MM.1S (cell line): ENCODE measurements around the gene OSCP1.

Experiments used
- EZH2 ChIP-seq: fragments of 300-600 bp; sonication (generic); optimal IDR thresholded peaks from 2 replicates; pipeline ENCODE3; 2017; ENCODE audit warnings: low read depth, mild to moderate bottlenecking, antibody characterized with exemption, low read length, mixed read lengths
- TF ChIP-seq, protein P1 (sequence below): fragments of 300-600 bp; sonication (generic); IDR thresholded peaks from 2 replicates; pipeline ENCODE4 v1.5.1; 2016; ENCODE audit warnings: antibody characterized with exemption, low read length, mixed read lengths

DNA sequence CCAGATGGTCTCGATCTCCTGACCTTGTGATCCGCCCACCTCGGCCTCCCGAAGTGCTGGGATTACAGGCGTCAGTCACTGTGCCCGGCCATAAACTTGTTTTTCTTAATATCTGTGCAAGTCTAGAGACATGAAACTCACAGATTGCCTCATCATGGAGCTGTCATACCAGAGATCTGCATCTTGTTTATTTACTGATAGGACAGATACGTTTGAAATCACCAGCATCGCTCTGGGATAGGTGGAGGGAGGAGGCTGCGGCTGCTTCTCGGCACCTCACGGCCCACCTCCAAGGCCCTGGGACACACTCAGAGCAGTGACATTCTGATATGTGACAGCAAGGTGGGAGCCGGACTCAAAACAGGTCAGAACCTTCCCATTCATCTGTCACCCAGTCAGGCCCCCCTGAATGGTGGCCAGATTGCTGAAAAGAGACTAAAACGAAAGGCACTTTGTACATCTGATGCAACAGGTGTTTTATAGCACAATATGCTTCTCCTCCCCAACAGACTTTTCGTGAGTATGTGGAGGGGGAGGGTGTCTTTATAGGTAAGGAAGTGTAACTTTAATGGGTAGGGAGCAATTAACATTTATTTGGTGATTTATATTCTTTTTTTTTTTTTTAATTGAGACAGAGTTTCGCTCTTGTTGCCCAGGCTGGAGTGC is 34.5 kb downstream of the OSCP1 start:
- TF ChIP-seq, protein P1, sequence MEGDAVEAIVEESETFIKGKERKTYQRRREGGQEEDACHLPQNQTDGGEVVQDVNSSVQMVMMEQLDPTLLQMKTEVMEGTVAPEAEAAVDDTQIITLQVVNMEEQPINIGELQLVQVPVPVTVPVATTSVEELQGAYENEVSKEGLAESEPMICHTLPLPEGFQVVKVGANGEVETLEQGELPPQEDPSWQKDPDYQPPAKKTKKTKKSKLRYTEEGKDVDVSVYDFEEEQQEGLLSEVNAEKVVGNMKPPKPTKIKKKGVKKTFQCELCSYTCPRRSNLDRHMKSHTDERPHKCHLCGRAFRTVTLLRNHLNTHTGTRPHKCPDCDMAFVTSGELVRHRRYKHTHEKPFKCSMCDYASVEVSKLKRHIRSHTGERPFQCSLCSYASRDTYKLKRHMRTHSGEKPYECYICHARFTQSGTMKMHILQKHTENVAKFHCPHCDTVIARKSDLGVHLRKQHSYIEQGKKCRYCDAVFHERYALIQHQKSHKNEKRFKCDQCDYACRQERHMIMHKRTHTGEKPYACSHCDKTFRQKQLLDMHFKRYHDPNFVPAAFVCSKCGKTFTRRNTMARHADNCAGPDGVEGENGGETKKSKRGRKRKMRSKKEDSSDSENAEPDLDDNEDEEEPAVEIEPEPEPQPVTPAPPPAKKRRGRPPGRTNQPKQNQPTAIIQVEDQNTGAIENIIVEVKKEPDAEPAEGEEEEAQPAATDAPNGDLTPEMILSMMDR = no peak
- TF ChIP-seq EZH2 = no peak
